Psoas muscle (tissue), 8 donors: ENCODE results near the gene LRP1B. TPM values are rescaled to one million over a fixed set of nuclear protein-coding genes. Genes with fewer than 3 reads are reported as not detected.

Experiments
- ATAC-seq, 4 donors: fragments of 200-7000 bp; cut with Tn5 transposase; one replicate each; pipeline ENCODE4 v1.9.1; 2020; ENCODE audit warnings: moderate library complexity in 3 of 4, mild to moderate bottlenecking in 2 of 4
- DNase-seq, 2 donors: peaks; one replicate each; pipeline ENCODE4 v3.0.0-alpha.2; 2020
- H3K27ac ChIP-seq: fragments of 200-600 bp; one replicate; pipeline ENCODE4 v1.8.0; 2022
- H3K27me3 ChIP-seq, 3 donors: fragments of 200-600 bp in 1 of 3; one replicate each; pipeline versions ENCODE4 v1.6.1 to v1.8.0; 2013 to 2022; ENCODE audit warnings: low read length in 2 of 3, mild to moderate bottlenecking in 2 of 3, moderate library complexity in 1 of 3; ENCODE audit not compliant: insufficient read depth in 3 of 3
- H3K36me3 ChIP-seq, 2 donors: fragments of 200-600 bp in 1 of 2; one replicate each; pipeline versions ENCODE4 v1.6.1 to v1.8.0; 2013 to 2022; ENCODE audit warnings: low read depth in 1 of 2, mild to moderate bottlenecking in 1 of 2, moderate library complexity in 1 of 2; ENCODE audit not compliant: insufficient read depth in 1 of 2
- H3K4me1 ChIP-seq: fragments of 200-600 bp; one replicate; pipeline ENCODE4 v1.8.0; 2022
- H3K4me3 ChIP-seq: fragments of 200-600 bp; one replicate; pipeline ENCODE4 v1.8.0; 2022; ENCODE audit warnings: mild to moderate bottlenecking
- H3K9me3 ChIP-seq: fragments of 200-600 bp; one replicate; pipeline ENCODE4 v1.8.0; 2022
- whole genome bisulfite sequencing, 3 donors: extraction: QIAGEN DNeasy Blood & Tissue Kit; methylation state at CpG; one replicate each; pipeline versions ENCODE4 v1.1.6 to v1.1.7; 2013; 5-methylcytosine and 5-hydroxymethylcytosine counted together
- intact Hi-C, 2 donors: fragments of 100-400 bp; cut with DNase I; formaldehyde crosslinking; loops; one replicate each; pipeline versions ENCODE4 v1.11.0 to v1.14.2; 2022
- polyA plus RNA-seq, 3 donors: library from polyadenylated mRNA; stranded (reverse); fragments of 200-250 nt; gene quantifications; one replicate each; pipeline ENCODE4 v1.2.3, GENCODE V29; 2013
- total RNA-seq, 4 donors: library from RNA; stranded (reverse); fragmentation: NEBNext Ultra II Directional in 2 of 4; extraction: Animal tissue kit (Norgen Biotek cat#: 25700) in 2 of 4; gene quantifications; one replicate each; pipeline versions ENCODE4 v1.2.1 to v1.2.4, GENCODE V29; 2021 to 2023
- TF ChIP-seq, protein P1 (sequence below): fragments of 200-600 bp; IDR thresholded peaks from one replicate; pipeline ENCODE4 v1.8.0; 2022; ENCODE audit warnings: antibody characterized with exemption
- donor health status: healthy with polysubstance abuse.
- donor health status: DM: no; HTN: no; CAD: no; lungs with moderate emphysema.
- donor health status: Bipolar disorder and iron deficiency.
- donor health status: healthy.
- donor health status: DM: yes; HTN: yes; CAD: no.
- donor health status: DM: no; HTN: no; CAD: no.
- donor health status: DM: no; HTN: no; CAD: no.
- donor health status: DM: yes; HTN: yes; CAD: no.

LRP1B gene
- total and polyA plus RNA-seq, 7 donors, result 0.33 to 3.3 (median 0.95) TPM

DNA sequence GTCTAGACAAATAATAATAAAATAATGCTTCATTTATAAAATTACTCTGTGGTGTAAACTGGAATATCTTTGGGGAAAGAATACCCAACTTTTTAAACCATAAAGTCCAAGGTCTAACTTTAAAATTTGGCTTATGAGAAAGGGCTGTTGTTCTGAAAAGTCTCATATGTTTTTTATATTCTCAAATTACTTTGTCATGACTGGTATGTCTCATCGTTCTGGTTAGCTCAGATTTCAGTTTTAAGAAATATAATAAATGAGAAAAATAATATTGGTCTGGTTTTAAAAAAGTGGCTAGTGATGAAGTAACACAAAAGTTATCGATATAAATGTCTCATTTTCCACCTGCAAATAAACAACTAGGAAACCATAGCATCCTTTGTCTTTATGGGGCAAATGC, 1658.1 kb downstream of the LRP1B start:
- TF ChIP-seq, protein P1, sequence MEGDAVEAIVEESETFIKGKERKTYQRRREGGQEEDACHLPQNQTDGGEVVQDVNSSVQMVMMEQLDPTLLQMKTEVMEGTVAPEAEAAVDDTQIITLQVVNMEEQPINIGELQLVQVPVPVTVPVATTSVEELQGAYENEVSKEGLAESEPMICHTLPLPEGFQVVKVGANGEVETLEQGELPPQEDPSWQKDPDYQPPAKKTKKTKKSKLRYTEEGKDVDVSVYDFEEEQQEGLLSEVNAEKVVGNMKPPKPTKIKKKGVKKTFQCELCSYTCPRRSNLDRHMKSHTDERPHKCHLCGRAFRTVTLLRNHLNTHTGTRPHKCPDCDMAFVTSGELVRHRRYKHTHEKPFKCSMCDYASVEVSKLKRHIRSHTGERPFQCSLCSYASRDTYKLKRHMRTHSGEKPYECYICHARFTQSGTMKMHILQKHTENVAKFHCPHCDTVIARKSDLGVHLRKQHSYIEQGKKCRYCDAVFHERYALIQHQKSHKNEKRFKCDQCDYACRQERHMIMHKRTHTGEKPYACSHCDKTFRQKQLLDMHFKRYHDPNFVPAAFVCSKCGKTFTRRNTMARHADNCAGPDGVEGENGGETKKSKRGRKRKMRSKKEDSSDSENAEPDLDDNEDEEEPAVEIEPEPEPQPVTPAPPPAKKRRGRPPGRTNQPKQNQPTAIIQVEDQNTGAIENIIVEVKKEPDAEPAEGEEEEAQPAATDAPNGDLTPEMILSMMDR, result no peak
- H3K4me3 ChIP-seq, result no peak overlapping the region
- no peak for ATAC-seq
- DNase-seq, result no peak
- no peaks in the 10 kb centered on the region for H3K27me3 ChIP-seq
- intact Hi-C loops, result no loop called here
- 48 to 58% (median 52%) methylated on average over 2 of the region's 2 CpGs for WGBS, 3 donors
- no peaks in the 10 kb centered on the region for H3K36me3 ChIP-seq
- H3K27ac ChIP-seq, result no peak overlapping the region
- H3K9me3 ChIP-seq, result no peaks in the 10 kb centered on the region
- H3K4me1 ChIP-seq, result no peaks in the 10 kb centered on the region

DNA sequence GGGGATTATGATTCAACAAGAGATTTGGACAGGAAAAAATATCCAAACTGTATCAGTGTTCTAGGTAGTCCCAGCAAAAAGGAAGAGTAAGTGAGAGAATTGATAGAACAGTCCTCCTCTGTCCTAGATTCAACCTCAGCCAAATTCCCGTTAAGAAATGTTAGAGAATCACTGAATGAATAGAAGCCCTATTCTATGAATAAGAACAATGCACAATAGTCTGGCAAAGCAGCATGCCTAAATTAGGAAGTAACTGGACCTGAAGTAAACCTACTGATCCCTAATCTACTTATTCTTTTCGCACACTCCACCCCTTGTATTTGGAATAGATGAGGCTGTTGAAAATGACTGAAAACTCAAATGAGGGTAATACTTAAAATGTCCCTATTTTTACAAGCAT, 1665.5 kb downstream of the LRP1B start:
- Histone ChIP-seq H3K9me3 (no peaks in the 10 kb centered on the region), H3K4me1 (no peaks in the 10 kb centered on the region), H3K4me3 (no peak overlapping the region), H3K27me3 (no peaks in the 10 kb centered on the region), H3K36me3 (no peaks in the 10 kb centered on the region), H3K27ac (no peak overlapping the region)
- no peak for ATAC-seq
- intact Hi-C loops, result no loop called here
- TF ChIP-seq, protein P1, result no peak
- WGBS, 3 donors, result 44 to 55% (median 48%) methylated on average over 2 of the region's 2 CpGs
- DNase-seq, result no peak

DNA sequence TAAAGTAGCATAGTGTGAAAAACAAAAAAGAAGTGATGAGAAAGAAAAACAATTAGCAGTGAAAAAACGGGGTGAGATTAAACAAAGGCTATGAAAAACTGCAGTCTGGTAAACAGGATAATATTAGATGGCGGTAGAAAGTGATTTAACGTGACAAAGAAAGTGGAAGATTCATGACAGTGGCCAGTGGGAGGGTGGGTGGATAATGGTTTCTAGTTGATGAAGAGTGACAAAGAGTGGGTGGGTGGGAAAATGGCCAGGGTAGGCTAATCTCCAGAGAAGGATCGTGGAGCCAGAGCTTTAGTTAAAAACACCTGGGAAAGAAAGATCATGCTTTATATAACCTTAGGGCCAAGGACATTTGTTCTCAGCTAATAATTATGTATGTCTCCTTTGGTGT, 1667.8 kb downstream of the LRP1B start:
- Histone ChIP-seq H3K36me3 (no peaks in the 10 kb centered on the region), H3K9me3 (no peaks in the 10 kb centered on the region), H3K4me1 (no peaks in the 10 kb centered on the region), H3K27ac (no peak overlapping the region), H3K4me3 (no peak overlapping the region), H3K27me3 (no peaks in the 10 kb centered on the region)
- ATAC-seq (no peak), DNase-seq (no peak)
- TF ChIP-seq, protein P1, result no peak
- 62 to 67% (median 64%) methylated on average over 4 of the region's 4 CpGs for WGBS, 3 donors
- intact Hi-C loops, result no loop called here

DNA sequence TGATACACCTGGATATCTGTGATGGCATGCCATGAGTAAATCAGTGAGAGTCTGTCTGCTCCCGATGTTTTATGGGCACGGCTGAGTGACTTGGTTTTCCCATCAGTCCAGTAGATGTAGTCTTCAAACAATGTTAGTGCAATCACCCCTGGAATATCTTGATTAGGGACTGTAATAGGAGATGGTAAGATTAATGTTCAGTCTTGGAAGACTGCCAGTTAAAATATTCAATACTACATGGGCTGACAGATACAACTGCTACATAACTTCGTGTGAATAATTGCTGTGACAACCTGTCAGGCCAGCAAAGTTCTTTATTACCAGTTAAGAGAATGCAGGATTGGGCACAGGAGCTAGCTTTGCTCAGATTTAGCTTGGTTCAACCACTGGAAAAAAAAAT, 1673.3 kb downstream of the LRP1B start:
- intact Hi-C loops, result no loop called here
- no peak overlapping the region for H3K27ac ChIP-seq

DNA sequence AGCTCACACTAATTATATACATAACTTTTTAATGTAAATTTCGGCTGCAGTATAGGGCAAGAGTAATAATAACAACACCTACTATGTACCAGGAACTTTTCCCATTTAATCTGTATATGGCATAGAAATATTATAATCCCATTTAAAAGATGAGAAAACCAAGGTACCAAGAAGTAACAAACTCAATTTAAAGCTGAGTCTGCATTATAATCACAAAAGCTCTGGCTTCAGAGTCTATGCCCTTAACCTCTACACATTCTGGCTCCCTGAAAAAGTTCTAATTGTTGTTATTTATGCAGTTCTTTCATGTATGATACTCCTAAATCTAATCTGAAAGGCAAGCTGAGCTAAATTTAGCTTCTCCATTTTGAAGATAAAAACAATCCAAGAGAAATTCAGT, 1675.5 kb downstream of the LRP1B start:
- no peak for DNase-seq
- no peak for ATAC-seq
- intact Hi-C loops, result no loop called here
- Histone ChIP-seq H3K36me3 (no peaks in the 10 kb centered on the region), H3K27me3 (no peaks in the 10 kb centered on the region), H3K9me3 (no peaks in the 10 kb centered on the region), H3K4me1 (no peaks in the 10 kb centered on the region), H3K4me3 (no peak overlapping the region), H3K27ac (no peak overlapping the region)
- TF ChIP-seq, protein P1, result no peak
- WGBS, 3 donors, result 77 to 92% (median 85%) methylated on average over 1 of the region's 1 CpG

More for the DNA sequence above, 1673.3 kb downstream of the LRP1B start:
- Histone ChIP-seq H3K4me3 (no peak overlapping the region), H3K36me3 (no peaks in the 10 kb centered on the region), H3K9me3 (no peaks in the 10 kb centered on the region), H3K27me3 (no peaks in the 10 kb centered on the region), H3K4me1 (no peaks in the 10 kb centered on the region)
- DNase-seq, result no peak
- 16 to 25% (median 23%) methylated on average over 3 of the region's 3 CpGs for WGBS, 3 donors
- no peak for ATAC-seq
- TF ChIP-seq, protein P1, result no peak
